Glomerular visceral epithelial cell (primary cell): ENCODE measurements around the gene STYXL1.
"Not testable (repeated sequence)": the region's sequence is repeated elsewhere in the genome, so short reads cannot be mapped to it uniquely, and the experiment has no call there.

ENCODE experiments used
- DNase-seq: peaks from one replicate; pipeline ENCODE4 v3.0.0-alpha.2; 2016; ENCODE audit errors: extremely low spot score

STYXL1 gene

DNA sequence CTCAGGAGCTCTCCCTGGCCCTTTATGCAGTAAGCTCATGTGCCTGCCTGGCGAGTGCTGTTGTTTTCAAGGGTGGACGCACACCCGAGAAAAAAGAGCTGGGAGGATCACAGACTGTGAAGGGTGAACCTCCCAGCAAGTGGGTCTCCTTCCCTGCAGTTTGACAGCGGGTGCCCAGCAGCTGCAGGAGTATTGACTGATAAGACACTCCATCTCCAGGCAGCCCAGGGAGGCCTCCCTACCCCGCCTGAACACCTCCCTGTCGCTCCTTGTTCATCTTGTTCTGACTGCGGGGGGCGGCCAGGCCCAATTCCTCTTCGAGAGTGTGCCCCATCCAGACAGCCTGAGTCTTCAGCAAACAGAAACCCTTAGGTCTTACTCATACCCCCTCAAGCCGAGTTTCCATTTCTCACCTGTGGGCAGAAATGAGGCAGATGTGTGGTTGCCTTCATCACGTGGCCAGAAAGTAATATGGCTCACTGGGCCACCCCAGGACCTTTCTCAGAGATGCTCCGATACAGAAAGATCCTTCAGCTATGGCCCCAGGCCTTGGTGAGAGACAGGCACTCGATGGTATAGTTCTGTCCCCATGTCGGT, 17.3 kb upstream of the STYXL1 start:
- DNase-seq: no peak

DNA sequence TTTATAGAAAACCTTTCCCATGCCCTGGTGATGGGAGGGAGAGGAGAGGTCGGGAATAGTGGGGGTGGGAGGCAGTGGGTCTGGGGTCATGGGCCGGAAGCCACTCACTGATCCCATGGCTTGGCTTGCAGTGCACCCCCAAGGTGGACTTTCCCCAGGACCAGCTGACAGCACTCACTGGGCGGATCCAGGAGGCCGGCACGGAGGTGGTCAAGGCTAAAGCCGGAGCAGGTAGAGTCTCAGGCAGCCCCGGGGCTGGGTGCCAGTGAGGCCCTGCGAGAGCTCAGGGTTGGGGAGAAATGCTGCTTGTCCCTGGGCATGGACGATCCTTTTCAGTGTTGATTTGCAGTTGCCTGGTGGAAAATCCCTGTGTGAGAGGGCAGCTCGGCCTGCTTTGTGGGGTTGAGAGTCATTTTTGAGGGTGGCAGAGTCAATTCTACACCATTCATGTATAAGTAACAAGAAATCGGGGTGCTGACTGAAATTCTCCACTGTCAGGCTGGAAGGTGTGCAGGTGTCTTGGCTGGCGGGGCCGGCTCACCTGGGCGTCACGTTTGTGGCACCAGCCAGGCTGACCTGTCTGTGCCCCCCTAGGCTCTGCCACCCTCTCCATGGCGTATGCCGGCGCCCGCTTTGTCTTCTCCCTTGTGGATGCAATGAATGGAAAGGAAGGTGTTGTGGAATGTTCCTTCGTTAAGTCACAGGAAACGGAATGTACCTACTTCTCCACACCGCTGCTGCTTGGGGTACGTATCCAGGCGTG, 16.6 kb upstream of the STYXL1 start:
- no peak for DNase-seq

GRCh38 chr7:76063525-76063924, 15.7 kb upstream of the STYXL1 start:
- no peak for DNase-seq

- no peak for DNase-seq
Measured at GRCh38 chr7:76063114-76063513, 15.3 kb upstream of the STYXL1 start.

- DNase-seq: no peak
Measured at GRCh38 chr7:76062254-76062653, 14.5 kb upstream of the STYXL1 start.

DNA sequence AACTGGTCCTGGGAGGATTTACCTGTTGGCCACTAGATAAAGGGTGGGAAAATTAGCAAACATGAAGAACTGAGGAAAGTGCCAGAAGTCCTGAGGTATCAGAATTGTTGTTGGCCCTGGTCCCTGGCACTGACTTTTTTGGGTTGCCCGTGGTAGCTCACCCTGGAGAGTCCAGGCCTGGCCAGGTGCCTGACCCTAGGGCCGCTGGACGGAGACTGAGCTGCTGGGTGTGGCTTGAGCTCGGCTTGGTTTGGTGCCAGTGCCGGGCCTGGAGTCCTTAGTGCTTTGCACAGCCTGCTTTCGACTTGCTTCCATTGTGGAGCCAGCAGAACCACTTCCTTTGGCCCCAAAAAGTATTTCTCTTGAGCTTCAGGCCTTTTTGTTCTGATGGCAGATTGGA, 13.0 kb upstream of the STYXL1 start:
- no peak for DNase-seq

- DNase-seq: not testable (repeated sequence)
Measured at GRCh38 chr7:76058745-76059144, 10.9 kb upstream of the STYXL1 start.

DNA sequence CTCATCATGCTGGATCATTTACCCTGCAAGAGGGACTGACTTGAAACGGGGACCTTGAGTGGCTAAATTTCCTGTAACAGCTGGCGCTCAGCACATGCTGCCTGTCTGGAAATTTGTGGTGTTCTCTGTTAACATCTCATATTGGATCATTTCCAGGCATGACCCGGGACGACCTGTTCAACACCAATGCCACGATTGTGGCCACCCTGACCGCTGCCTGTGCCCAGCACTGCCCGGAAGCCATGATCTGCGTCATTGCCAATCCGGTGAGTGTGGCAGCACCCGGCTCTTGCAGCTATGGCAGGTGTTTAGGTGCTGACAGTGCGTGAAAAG, 10.0 kb upstream of the STYXL1 start:
- no peak for DNase-seq

- no peak for DNase-seq
Measured at GRCh38 chr7:76057103-76057812, 9.5 kb upstream of the STYXL1 start.

DNA sequence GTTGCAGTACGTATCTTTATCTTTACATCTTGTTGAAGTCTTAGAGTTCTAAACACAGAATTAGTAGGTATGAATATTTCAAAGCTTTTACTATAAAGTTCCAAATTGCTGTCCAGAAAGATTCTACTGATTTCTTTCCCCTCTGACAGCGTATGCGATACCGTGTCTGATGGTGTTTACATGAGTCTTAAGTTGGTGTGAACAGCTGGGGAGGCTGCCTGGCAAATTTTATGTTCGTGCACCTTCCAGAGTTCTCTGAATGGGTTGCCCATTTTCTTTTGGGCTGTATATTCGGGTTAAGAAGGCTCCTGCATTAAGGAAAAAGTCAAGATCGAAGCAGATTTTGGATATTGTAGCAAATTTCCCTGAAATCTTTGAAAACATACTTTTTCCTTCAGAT, 8.4 kb upstream of the STYXL1 start:
- no peak for DNase-seq

DNA sequence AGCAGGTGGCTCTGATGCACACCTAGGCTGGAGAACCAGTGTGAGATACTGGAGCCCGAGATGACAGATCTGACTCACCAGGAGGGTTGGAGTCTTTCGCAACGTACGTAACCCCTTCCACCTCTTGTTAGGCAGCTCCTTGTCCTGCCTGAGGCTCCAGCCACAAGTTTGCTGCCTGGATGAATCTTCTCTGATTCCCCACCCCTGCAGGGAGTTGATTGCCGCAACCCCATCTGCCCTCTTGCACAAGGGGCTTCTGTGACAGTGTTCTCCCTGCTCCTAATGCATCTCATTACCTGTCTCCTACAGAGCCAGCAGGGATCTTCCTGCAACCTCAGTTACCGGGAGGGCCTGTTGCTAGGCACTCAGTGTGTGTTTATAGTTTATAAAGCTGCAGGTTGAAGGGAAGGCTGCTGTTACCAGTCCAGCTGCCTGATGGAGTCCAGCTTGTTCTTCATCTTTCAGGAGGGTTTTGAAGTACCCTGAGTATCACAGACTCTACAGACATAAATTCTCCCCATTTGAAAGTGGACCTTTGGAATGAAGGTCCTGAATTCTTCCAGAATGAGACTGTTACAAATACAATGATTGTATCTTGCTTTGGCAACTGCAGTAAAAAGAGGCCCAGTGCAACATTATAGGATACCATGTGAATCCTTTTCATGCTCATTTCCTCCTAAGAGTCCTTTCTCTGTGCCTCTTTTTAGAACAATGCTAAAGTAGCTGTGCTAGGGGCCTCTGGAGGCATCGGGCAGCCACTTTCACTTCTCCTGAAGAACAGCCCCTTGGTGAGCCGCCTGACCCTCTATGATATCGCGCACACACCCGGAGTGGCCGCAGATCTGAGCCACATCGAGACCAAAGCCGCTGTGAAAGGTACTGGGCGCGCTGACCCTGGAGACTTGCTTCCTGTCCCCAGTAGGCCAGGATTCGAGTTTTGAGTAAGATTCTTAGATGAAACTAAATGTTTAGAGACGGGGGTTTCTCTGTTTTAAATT, 6.6 kb upstream of the STYXL1 start:
- peak; percentile 60 for DNase-seq

DNA sequence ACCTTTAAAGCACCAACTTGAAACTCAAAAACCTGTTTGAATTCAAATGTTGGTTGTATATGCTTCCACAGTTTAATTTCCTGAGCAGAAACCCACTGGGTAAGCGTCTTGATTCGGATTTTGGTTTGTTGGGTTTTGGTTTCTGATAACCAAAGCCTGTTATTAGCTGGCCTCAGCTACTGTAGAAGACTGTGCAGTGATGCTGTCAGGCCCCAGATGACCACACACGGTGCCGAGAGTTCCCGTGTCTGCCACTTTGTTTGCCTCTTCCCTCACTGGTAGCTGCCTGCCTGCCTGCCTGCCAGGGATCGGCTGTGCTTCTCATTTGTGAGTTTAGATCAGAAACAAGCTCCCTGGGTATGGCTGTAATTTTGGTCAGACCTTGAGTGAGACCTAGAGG, 5.7 kb upstream of the STYXL1 start:
- DNase-seq: no peak

DNA sequence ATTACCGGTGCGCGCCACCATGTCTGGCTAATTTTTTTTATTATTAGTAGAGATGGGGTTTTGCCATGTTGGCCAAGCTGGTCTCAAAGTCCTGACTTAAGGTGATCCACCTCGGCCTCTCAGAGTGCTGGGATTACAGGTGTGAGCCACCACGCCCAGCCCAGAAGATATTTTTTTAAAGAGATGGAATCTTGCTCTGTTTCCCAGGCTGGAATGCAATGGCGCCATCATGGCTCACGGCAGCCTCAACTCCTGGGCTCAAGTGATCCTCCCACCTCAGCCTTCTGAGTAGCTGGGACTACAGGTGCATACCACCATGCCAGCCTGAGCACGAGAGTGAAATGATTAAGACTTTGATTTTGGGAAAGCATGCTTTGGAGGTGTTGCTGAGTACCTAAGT, 4.9 kb upstream of the STYXL1 start:
- DNase-seq: not testable (repeated sequence)

GRCh38 chr7:76051840-76052239, 4.0 kb upstream of the STYXL1 start:
- no peak for DNase-seq

DNA sequence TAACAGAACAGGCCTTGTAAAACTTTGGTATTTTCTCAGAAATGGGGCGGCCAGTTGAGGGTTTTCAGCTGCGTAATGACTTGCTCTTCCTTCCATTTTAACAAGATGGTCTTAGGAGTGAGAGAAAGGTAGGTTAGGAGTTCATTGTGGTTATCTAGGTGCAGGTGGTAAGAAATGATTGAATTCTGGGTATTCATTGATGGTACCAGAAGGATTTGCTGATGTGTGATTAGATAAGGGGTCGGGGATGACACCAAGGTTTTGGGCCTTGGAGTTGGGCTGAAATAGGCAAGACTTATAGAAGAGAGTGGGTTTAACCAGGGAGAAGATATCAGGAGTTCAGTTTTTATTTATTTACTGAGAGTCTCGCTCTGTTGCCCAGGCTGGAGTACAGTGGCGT, 2.7 kb upstream of the STYXL1 start:
- no peak for DNase-seq

GRCh38 chr7:76049295-76049694, 1.5 kb upstream of the STYXL1 start:
- no peak for DNase-seq

GRCh38 chr7:76048668-76048988, 828 bp upstream of the STYXL1 start:
- DNase-seq: no peak

DNA sequence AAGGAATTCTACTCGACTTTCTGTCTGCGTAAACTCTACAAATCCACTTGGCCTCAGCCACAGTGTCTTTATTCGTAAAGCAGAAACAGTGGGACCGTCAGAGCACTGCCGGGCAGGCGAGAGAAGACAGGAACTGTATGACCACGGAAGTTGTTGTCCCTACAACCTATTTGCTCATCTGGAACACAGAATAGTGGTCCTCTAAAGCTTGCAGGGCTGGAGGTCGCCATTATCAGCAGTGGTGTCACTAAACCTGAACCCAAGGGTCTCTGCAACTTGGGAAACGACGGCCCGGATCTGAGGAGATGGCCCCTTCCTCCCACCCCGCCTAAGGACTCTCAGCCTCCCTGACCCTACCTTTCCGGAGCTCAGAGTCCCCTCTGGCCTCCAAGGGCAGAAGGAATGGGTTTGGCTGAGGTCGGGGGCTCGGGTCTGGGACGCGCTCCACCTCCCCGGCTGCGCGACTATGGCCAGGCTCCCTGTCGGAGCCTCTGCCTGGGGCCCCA, 442 bp downstream of the STYXL1 start:
- DNase-seq: no peak

- DNase-seq: no peak
Measured at GRCh38 chr7:76044375-76044865, 3.4 kb downstream of the STYXL1 start.

GRCh38 chr7:76040126-76040525, 7.7 kb downstream of the STYXL1 start:
- no peak for DNase-seq

- DNase-seq: peak; percentile 65
Measured at GRCh38 chr7:76037310-76037709, 10.5 kb downstream of the STYXL1 start.

- DNase-seq: no peak
Measured at GRCh38 chr7:76031964-76032363, 15.8 kb downstream of the STYXL1 start.
